CD4-positive, alpha-beta T cell (primary cell): ENCODE measurements around the gene ENPEP. TPM values are rescaled to one million over a fixed set of nuclear protein-coding genes. Genes with fewer than 3 reads are reported as not detected.
"Not testable (repeated sequence)": the region's sequence is repeated elsewhere in the genome, so short reads cannot be mapped to it uniquely, and the experiment has no call there.

Experiments
- ATAC-seq: fragments of 200-7000 bp; cut with Tn5 transposase; one replicate; pipeline ENCODE4 v1.10.0; 2022; ENCODE audit warnings: mild to moderate bottlenecking; ENCODE audit not compliant: poor library complexity
- CTCF ChIA-PET: fragments of 350-600 bp; sonication (Branson Sonifier 250); formaldehyde crosslinking; loops from one replicate; lab custom pipeline; 2021; ENCODE audit warnings: antibody characterized with exemption, inconsistent platforms; lab: Charles Lee
- POLR2A ChIA-PET: fragments of 350-600 bp; sonication (Branson Sonifier 250); formaldehyde crosslinking; loops from one replicate; lab custom pipeline; 2021; ENCODE audit warnings: antibody characterized with exemption, inconsistent platforms; lab: Charles Lee
- DNase-seq, 14 experiments: peaks; one replicate each; pipeline ENCODE4 v3.0.0-alpha.2; 2013 to 2020; ENCODE audit warnings: mixed read lengths in 2 of 14
- H3K27ac ChIP-seq, 2 donors: one replicate each; pipeline versions ENCODE4 v1.5.1 to v1.7.0; 2013; ENCODE audit warnings: low read length in 2 of 2, low read depth in 1 of 2, mild to moderate bottlenecking in 1 of 2
- H3K27me3 ChIP-seq, 2 experiments: 1 replicate in 1 of 2; 2 replicates in 1 of 2; pipeline versions ENCODE4 v1.6.1 to v1.7.0; 2013; ENCODE audit warnings: low read length in 2 of 2, control low read depth in 1 of 2, mild to moderate bottlenecking in 1 of 2, moderate library complexity in 1 of 2; ENCODE audit not compliant: insufficient read depth in 2 of 2, control insufficient read depth in 1 of 2
- H3K36me3 ChIP-seq: one replicate; pipeline ENCODE4 v1.6.1; 2013; ENCODE audit warnings: low read length, control low read depth; ENCODE audit not compliant: insufficient read depth
- H3K4me1 ChIP-seq: one replicate; pipeline ENCODE4 v1.6.1; 2013; ENCODE audit warnings: low read length, control low read depth; ENCODE audit not compliant: insufficient read depth
- H3K4me3 ChIP-seq: one replicate; pipeline ENCODE4 v1.5.1; 2013; ENCODE audit warnings: mild to moderate bottlenecking, low read length, moderate library complexity
- H3K9me3 ChIP-seq, 2 experiments: 1 replicate in 1 of 2; 2 replicates in 1 of 2; pipeline versions ENCODE4 v1.6.1 to v1.7.0; 2013; ENCODE audit warnings: low read length in 2 of 2, mild to moderate bottlenecking in 2 of 2, control low read depth in 1 of 2, moderate library complexity in 1 of 2; ENCODE audit not compliant: control insufficient read depth in 1 of 2, insufficient read depth in 1 of 2
- H3K27ac Mint-ChIP-seq: one replicate; pipeline ENCODE4 v1.8.0; 2020; ENCODE audit warnings: mixed read lengths
- H3K27me3 Mint-ChIP-seq: one replicate; pipeline ENCODE4 v1.8.0; 2021; ENCODE audit warnings: mixed read lengths
- H3K36me3 Mint-ChIP-seq: one replicate; pipeline ENCODE4 v1.8.0; 2021; ENCODE audit warnings: low read depth, mixed read lengths
- H3K4me1 Mint-ChIP-seq: one replicate; pipeline ENCODE4 v1.8.0; 2021; ENCODE audit warnings: low read depth, mixed read lengths
- H3K4me3 Mint-ChIP-seq: one replicate; pipeline ENCODE4 v1.8.0; 2020; ENCODE audit warnings: mild to moderate bottlenecking, mixed read lengths
- H3K9me3 Mint-ChIP-seq: one replicate; pipeline ENCODE4 v1.8.0; 2020; ENCODE audit warnings: mixed read lengths
- intact Hi-C, 2 experiments: fragments of 100-400 bp; cut with DNase I in 1 of 2; cut with micrococcal nuclease in 1 of 2; formaldehyde crosslinking; loops; one replicate each; pipeline versions ENCODE4 v1.15.1 to v1.9.0; 2023 to 2025; cut with DNase I, micrococcal nuclease
- total RNA-seq, 174 experiments: library from RNA in 2 of 174; stranded (reverse) in 2 of 174; gene quantifications; one replicate each; pipeline ENCODE4 v1.2.3 and lab custom pipeline; 2021 to 2026
- TF ChIP-seq, protein P1 (sequence below): fragments of 200-600 bp; IDR thresholded peaks from one replicate; pipeline ENCODE4 v1.8.0; 2022; ENCODE audit warnings: antibody characterized with exemption, mild to moderate bottlenecking

The ENPEP gene
- total RNA-seq, 2 experiments from 2014 or later, result not detected

DNA sequence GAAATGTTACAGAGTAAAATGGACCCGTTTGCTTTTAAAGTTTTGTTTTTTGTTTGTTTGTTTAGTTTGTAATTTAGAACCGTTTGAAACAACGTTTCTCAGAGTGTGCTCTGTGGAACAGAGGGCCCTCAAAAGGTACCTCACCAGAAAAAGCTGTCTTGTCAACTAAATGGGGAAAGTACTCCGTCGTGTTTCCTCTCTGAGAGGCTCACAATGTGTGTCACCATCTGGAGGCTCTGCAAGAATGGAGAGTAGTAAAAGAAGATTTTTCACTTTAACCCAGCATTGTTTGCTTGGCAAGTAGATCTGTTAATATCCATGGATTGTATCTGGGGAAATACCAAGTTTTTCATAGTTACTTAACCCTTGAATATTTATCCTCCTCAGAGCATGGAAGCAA lies 1.5 kb upstream of the ENPEP start:
- Mint-ChIP-seq H3K27me3 (peaks cover 17% of the 10 kb centered on the region), H3K4me3 (no peak overlapping the region), H3K36me3 (no peaks in the 10 kb centered on the region), H3K9me3 (no peaks in the 10 kb centered on the region), H3K27ac (no peak overlapping the region), H3K4me1 (no peaks in the 10 kb centered on the region)
- TF ChIP-seq, protein P1, sequence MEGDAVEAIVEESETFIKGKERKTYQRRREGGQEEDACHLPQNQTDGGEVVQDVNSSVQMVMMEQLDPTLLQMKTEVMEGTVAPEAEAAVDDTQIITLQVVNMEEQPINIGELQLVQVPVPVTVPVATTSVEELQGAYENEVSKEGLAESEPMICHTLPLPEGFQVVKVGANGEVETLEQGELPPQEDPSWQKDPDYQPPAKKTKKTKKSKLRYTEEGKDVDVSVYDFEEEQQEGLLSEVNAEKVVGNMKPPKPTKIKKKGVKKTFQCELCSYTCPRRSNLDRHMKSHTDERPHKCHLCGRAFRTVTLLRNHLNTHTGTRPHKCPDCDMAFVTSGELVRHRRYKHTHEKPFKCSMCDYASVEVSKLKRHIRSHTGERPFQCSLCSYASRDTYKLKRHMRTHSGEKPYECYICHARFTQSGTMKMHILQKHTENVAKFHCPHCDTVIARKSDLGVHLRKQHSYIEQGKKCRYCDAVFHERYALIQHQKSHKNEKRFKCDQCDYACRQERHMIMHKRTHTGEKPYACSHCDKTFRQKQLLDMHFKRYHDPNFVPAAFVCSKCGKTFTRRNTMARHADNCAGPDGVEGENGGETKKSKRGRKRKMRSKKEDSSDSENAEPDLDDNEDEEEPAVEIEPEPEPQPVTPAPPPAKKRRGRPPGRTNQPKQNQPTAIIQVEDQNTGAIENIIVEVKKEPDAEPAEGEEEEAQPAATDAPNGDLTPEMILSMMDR, result no peak
- ChIA-PET POLR2A (no interaction called here), CTCF (no interaction called here)
- Histone ChIP-seq H3K9me3 (peaks cover 3 to 5% of the 10 kb centered on the region in 2 experiments), H3K4me3 (no peak overlapping the region), H3K27me3 (no peaks in the 10 kb centered on the region), H3K36me3 (no peaks in the 10 kb centered on the region), H3K27ac (no peak overlapping the region), H3K4me1 (no peaks in the 10 kb centered on the region)
- DNase-seq (no peak), ATAC-seq (no peak)
- intact Hi-C loops, result no loop called here

DNA sequence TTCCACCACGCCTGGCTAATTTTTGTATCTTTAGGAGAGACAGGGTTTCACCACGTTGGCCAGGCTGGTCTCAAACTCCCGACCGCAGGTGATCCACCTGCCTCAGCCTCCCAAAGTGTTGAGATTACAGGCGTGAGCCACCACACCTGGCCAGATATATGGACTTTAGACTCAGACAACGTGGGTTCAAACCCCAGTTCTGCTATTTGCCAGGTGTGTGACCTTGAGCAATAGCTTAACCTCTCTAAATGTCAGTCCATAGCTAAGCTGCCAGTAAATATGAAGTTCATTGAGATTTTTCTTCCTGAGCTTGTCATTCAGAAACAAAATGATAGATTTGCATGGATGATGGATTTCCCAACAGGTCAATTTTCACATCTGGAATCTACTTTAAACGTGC lies 875 bp upstream of the ENPEP start:
- H3K27me3 Mint-ChIP-seq, result peaks cover 17% of the 10 kb centered on the region
- H3K4me1 Mint-ChIP-seq, H3K4me3 Mint-ChIP-seq, H3K36me3 Mint-ChIP-seq, H3K36me3 ChIP-seq, ATAC-seq, intact Hi-C loops, H3K27ac Mint-ChIP-seq, POLR2A ChIA-PET, H3K4me3 ChIP-seq, H3K27me3 ChIP-seq, H3K27ac ChIP-seq, H3K9me3 Mint-ChIP-seq, CTCF ChIA-PET, H3K4me1 ChIP-seq, H3K9me3 ChIP-seq, DNase-seq: not testable (repeated sequence)

DNA sequence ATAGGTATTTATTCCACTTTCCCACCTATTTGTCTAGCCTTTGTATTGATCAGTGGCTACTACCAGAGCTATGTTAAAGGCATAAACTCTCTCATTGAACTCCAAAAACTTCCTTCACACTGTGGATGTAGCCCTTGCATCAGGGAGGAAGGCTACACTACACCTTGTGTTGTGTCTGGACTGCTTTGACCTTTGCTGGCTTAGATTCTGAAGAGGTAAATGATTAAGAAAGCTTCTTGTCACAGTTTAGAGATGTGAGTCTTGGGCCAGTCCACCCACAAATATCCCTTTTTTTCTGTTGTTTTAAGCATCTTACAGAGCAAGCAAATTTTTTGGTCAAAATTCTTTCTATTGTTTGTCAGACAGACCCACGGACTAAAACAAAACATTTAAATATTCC lies 1.9 kb downstream of the ENPEP start:
- POLR2A ChIA-PET, result no interaction called here
- H3K4me3 Mint-ChIP-seq, result no peak overlapping the region
- no peak overlapping the region for H3K27ac Mint-ChIP-seq
- Histone ChIP-seq H3K4me1 (no peaks in the 10 kb centered on the region), H3K4me3 (no peak overlapping the region), H3K36me3 (no peaks in the 10 kb centered on the region), H3K9me3 (peaks cover 0 to 5% of the 10 kb centered on the region in 2 experiments), H3K27ac (no peak overlapping the region), H3K27me3 (peaks cover 0 to 12% of the 10 kb centered on the region in 2 experiments)
- H3K9me3 Mint-ChIP-seq, result no peaks in the 10 kb centered on the region
- no peaks in the 10 kb centered on the region for H3K4me1 Mint-ChIP-seq
- CTCF ChIA-PET, result no interaction called here
- no peak for ATAC-seq
- H3K27me3 Mint-ChIP-seq, result peaks cover 27% of the 10 kb centered on the region
- intact Hi-C loops, result no loop called here
- no peak for DNase-seq
- no peaks in the 10 kb centered on the region for H3K36me3 Mint-ChIP-seq
- TF ChIP-seq, protein P1, result no peak

DNA sequence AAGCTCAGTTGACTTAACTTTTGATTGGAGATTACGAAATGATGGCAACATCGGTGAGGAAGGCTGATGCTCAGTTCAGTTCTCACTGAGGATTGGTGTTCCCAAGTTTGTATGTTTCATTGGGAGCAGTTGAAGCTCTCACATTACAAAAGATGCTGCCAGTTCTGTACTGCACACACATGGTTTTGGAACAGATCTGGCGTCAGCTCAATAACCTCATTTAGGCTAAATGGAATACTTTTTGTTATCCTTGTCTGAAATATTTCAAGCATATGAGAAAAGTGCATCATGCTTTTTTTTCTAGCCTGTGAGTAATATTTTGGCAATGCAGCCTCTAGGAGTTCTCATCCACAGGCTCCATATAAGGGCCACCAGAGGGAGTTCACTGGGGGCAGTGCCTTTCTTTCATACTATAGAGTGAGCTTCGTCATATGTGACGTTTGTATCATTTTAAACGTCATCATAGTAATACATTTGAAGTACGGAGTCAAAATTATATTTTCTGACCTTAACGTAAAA lies 4.1 kb downstream of the ENPEP start:
- Mint-ChIP-seq H3K27ac (no peak overlapping the region), H3K4me3 (no peak overlapping the region), H3K36me3 (no peaks in the 10 kb centered on the region), H3K4me1 (no peaks in the 10 kb centered on the region), H3K9me3 (no peaks in the 10 kb centered on the region), H3K27me3 (peaks cover 28% of the 10 kb centered on the region)
- ATAC-seq, result no peak
- H3K4me3 ChIP-seq, result no peak overlapping the region
- peaks cover 0 to 5% of the 10 kb centered on the region in 2 experiments for H3K9me3 ChIP-seq
- H3K36me3 ChIP-seq, result no peaks in the 10 kb centered on the region
- H3K4me1 ChIP-seq, result no peaks in the 10 kb centered on the region
- CTCF ChIA-PET, result no interaction called here
- intact Hi-C loops, result no loop called here
- POLR2A ChIA-PET, result no interaction called here
- DNase-seq, result no peak
- no peak overlapping the region for H3K27ac ChIP-seq
- TF ChIP-seq, protein P1, result no peak
- H3K27me3 ChIP-seq, result peaks cover 0 to 12% of the 10 kb centered on the region in 2 experiments
